OCI-LY7 (cell line): Measurements from ENCODE around the gene RELN.

ENCODE experiments used
- CTCF ChIP-seq: fragments of 200-600 bp; sonication (generic); conservative IDR thresholded peaks from 2 replicates; pipeline ENCODE4 v1.5.1; 2014; ENCODE audit warnings: mild to moderate bottlenecking, antibody characterized with exemption, low read length, moderate library complexity, mixed read lengths
- EZH2phosphoT487 ChIP-seq: fragments of 200-600 bp; sonication (generic); IDR thresholded peaks from 2 replicates; pipeline ENCODE4 v1.6.1; 2018; ENCODE audit warnings: low read depth, borderline replicate concordance, mild to moderate bottlenecking, mixed run types, antibody characterized with exemption, low read length, moderate library complexity, mixed read lengths

- no peak for TF ChIP-seq EZH2phosphoT487
- no peak for TF ChIP-seq CTCF
Measured at GRCh38 chr7:103871473-103871872, 118.0 kb downstream of the RELN start.
